ENCODE measurements around the gene SLC30A2. TPM values are rescaled to one million over a fixed set of nuclear protein-coding genes. Genes with fewer than 3 reads are reported as not detected.
A peak's percentile ranks its signal among the peaks of the same experiment; 100 is the strongest.

The SLC30A2 gene
- total and polyA plus RNA-seq, 2 experiments from 2014 or later: 0.07 TPM; not detected in 1

DNA sequence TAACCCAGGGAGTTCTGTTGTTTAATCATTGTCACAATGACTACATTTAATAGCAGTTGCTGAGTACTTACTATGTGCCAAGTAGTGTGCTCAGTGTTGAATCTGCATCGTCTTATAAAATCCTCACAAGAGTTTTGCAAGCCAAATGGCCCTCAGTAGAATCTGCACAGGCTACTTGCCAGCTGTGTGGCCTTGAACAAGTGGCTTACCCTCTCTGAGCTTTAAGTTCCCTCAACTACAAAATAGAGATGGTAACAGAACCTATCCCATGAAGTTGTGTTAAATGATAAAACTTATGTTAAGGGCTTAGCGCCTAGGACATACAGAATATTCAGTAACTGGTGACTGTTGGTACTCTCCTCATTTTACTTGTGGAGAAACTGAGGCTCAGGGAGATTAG, 9.1 kb upstream of the SLC30A2 start:
- peaks cover 10% of the 10 kb centered on the region; the same call in 1 of the 2 replicates for H3K27me3 ChIP-seq (ENCODE audit: insufficient read depth)

DNA sequence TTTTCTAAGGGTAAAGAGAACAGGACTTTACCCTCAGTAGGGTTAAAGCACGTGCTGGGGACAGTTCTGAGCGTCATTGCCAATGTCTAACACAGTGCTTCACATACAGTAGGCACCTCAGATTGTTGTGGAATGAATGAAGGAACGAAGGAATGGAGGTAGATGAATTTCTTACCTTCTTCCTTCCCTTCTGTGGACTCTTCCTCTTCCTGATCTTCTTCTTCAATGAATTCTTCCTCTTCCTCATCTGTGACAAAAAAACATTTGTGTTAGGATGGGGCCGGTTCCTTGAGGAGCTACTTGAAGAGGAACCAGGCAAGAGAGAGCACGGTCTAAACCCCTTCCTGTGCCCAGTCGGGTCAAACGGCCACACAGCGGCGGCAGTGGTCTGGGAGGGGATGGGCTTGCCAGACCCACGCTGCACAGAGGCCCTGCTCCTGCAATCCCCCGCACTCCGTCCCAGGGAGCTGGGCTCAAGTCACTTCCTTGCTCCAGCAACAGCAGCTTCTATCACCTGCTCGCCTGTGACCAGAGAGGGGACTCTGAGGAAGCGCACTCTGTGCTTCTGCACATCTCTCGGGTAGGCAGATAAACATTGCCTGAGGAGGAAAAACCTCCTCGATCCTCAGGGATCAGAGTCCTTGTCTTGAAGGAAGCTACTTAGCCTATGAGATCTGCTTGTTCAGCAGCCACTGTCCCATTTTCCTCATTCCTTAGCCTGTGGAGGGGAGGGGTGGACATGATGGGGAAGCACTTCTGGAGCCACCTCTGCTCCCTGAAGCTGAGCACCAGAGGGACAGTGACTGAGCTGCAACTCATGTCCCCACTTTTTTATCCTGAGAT, 8.0 kb upstream of the SLC30A2 start:
- H3K27me3 Mint-ChIP-seq (ENCODE audit: insufficient read depth, low read depth, poor library complexity): peaks cover 6% of the 10 kb centered on the region
- Histone ChIP-seq H3K36me3 (ENCODE audit: insufficient read depth) (no peaks in the 10 kb centered on the region), H3F3A (replicated peaks; ENCODE audit: low read depth) (no peaks in the 10 kb centered on the region), H3K4me3 (no peak overlapping the region), H3K79me2 (replicated peaks; ENCODE audit: insufficient read depth) (no peaks in the 10 kb centered on the region), H3K4me2 (no peak overlapping the region), H3K27me3 (ENCODE audit: insufficient read depth) (peaks cover 19% of the 10 kb centered on the region), H3K4me1 (ENCODE audit: insufficient read depth) (no peaks in the 10 kb centered on the region), H4K20me1 (replicated peaks; ENCODE audit: insufficient read depth) (no peaks in the 10 kb centered on the region), H3K9me2 (ENCODE audit: insufficient read depth) (no peaks in the 10 kb centered on the region), H3K27ac (ENCODE audit: low read depth) (no peak overlapping the region), H2AFZ (peak overlapping the region; percentile 63; the same call in 1 of the 2 replicates)
- peak; percentile 85 for ATAC-seq
- H3K27ac Mint-ChIP-seq: no peak overlapping the region
- no peak overlapping the region for H3K4me3 Mint-ChIP-seq
- H3K36me3 Mint-ChIP-seq (ENCODE audit: low read depth): no peaks in the 10 kb centered on the region
- peaks cover 2% of the 10 kb centered on the region; the same call in 1 of the 3 replicates for H3K4me1 Mint-ChIP-seq
- TF ChIP-seq, protein P1, sequence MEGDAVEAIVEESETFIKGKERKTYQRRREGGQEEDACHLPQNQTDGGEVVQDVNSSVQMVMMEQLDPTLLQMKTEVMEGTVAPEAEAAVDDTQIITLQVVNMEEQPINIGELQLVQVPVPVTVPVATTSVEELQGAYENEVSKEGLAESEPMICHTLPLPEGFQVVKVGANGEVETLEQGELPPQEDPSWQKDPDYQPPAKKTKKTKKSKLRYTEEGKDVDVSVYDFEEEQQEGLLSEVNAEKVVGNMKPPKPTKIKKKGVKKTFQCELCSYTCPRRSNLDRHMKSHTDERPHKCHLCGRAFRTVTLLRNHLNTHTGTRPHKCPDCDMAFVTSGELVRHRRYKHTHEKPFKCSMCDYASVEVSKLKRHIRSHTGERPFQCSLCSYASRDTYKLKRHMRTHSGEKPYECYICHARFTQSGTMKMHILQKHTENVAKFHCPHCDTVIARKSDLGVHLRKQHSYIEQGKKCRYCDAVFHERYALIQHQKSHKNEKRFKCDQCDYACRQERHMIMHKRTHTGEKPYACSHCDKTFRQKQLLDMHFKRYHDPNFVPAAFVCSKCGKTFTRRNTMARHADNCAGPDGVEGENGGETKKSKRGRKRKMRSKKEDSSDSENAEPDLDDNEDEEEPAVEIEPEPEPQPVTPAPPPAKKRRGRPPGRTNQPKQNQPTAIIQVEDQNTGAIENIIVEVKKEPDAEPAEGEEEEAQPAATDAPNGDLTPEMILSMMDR (conservative IDR thresholded peaks at IDR 0.05; ENCODE audit: low read depth in 2 of 2): peak in 1 of 2 experiments; percentile 34; a peak in 1 of 4 replicates
- TF ChIP-seq NANOG (IDR thresholded peaks at IDR 0.05; ENCODE audit: borderline replicate concordance): no peak
- DNase-seq (ENCODE audit: low spot score): peak; percentile 32
- no peaks in the 10 kb centered on the region for H3K9me3 Mint-ChIP-seq

More for the DNA sequence above, 9.1 kb upstream of the SLC30A2 start:
- H3K79me2 ChIP-seq (replicated peaks; ENCODE audit: insufficient read depth): no peaks in the 10 kb centered on the region
- H4K20me1 ChIP-seq (replicated peaks; ENCODE audit: insufficient read depth): no peaks in the 10 kb centered on the region
- peaks cover 9% of the 10 kb centered on the region for H3K27me3 Mint-ChIP-seq (ENCODE audit: insufficient read depth, low read depth, poor library complexity)
- H3K4me1 Mint-ChIP-seq: peaks cover 2% of the 10 kb centered on the region; the same call in 1 of the 3 replicates
- TF ChIP-seq ZNF331 (CRISPR knock-in tag; IDR thresholded peaks at IDR 0.05; ENCODE audit: low read depth) (no peak), STAT1 (IDR thresholded peaks at IDR 0.05; ENCODE audit: unreplicated experiment) (no peak), CREB1 (CRISPR knock-in tag; IDR thresholded peaks at IDR 0.05; ENCODE audit: low read depth) (no peak)
- H2AFZ ChIP-seq: no peak overlapping the region
- H3K4me3 Mint-ChIP-seq: no peak overlapping the region
- no peak overlapping the region for H3K4me2 ChIP-seq
- H3K9me2 ChIP-seq (ENCODE audit: insufficient read depth): no peaks in the 10 kb centered on the region
- H3K9me3 Mint-ChIP-seq: no peaks in the 10 kb centered on the region
- no peaks in the 10 kb centered on the region for H3K4me1 ChIP-seq (ENCODE audit: insufficient read depth)
- DNase-seq (ENCODE audit: low spot score): no peak
- no peaks in the 10 kb centered on the region for H3F3A ChIP-seq (replicated peaks; ENCODE audit: low read depth)
- H3K4me3 ChIP-seq: no peak overlapping the region
- H3K36me3 ChIP-seq (ENCODE audit: insufficient read depth): no peaks in the 10 kb centered on the region
- H3K36me3 Mint-ChIP-seq (ENCODE audit: low read depth): no peaks in the 10 kb centered on the region
- ATAC-seq: no peak
- H3K27ac Mint-ChIP-seq: no peak overlapping the region
- H3K27ac ChIP-seq (ENCODE audit: low read depth): no peak overlapping the region

DNA sequence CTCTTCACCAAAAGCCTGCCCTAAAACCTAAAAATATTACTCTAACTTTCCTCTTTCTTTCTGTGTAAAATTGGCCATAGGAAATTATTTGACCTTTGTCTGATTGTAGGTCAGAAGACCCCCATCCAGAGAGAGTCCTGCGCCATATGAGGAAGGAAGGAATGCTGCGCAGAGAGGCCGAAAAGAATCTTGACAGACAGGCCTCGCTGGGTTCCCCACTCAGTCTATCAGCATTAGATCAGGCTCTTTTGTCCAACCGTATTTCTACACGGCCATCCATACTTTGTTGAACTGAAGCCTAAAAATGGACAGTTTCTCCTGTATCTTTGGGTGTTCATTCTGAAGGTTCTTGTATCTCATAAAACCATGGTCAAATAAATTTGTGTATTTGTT, 4.3 kb upstream of the SLC30A2 start:
- Histone ChIP-seq H4K20me1 (replicated peaks; ENCODE audit: insufficient read depth) (0 out of 2 replicates have a peak, but pooled peaks cover 4% of the 10 kb centered on the region), H3K4me2 (no peak overlapping the region), H3K79me2 (replicated peaks; ENCODE audit: insufficient read depth) (no peaks in the 10 kb centered on the region), H3K9me2 (ENCODE audit: insufficient read depth) (no peaks in the 10 kb centered on the region), H2AFZ (no peak overlapping the region), H3K27me3 (ENCODE audit: insufficient read depth) (peaks cover 56% of the 10 kb centered on the region), H3F3A (replicated peaks; ENCODE audit: low read depth) (no peaks in the 10 kb centered on the region), H3K4me3 (no peak overlapping the region), H3K4me1 (ENCODE audit: insufficient read depth) (no peaks in the 10 kb centered on the region), H3K36me3 (ENCODE audit: insufficient read depth) (no peaks in the 10 kb centered on the region), H3K27ac (ENCODE audit: low read depth) (no peak overlapping the region)
- H3K27ac Mint-ChIP-seq: no peak overlapping the region
- H3K27me3 Mint-ChIP-seq (ENCODE audit: insufficient read depth, low read depth, poor library complexity): peaks cover 24% of the 10 kb centered on the region
- ATAC-seq (no peak), DNase-seq (ENCODE audit: low spot score) (no peak)
- H3K4me1 Mint-ChIP-seq: peaks cover 2% of the 10 kb centered on the region; the same call in 2 of the 3 replicates
- no peaks in the 10 kb centered on the region for H3K9me3 Mint-ChIP-seq
- H3K4me3 Mint-ChIP-seq: no peak overlapping the region
- H3K36me3 Mint-ChIP-seq (ENCODE audit: low read depth): no peaks in the 10 kb centered on the region
- TF ChIP-seq, protein P2, sequence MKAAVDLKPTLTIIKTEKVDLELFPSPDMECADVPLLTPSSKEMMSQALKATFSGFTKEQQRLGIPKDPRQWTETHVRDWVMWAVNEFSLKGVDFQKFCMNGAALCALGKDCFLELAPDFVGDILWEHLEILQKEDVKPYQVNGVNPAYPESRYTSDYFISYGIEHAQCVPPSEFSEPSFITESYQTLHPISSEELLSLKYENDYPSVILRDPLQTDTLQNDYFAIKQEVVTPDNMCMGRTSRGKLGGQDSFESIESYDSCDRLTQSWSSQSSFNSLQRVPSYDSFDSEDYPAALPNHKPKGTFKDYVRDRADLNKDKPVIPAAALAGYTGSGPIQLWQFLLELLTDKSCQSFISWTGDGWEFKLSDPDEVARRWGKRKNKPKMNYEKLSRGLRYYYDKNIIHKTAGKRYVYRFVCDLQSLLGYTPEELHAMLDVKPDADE (IDR thresholded peaks at IDR 0.05): no peak
- TF ChIP-seq EZH2 (IDR thresholded peaks at IDR 0.05; ENCODE audit: low read depth, unreplicated experiment) (no peak), ZNF114 (CRISPR knock-in tag; IDR thresholded peaks at IDR 0.05) (no peak), ZNF331 (CRISPR knock-in tag; IDR thresholded peaks at IDR 0.05; ENCODE audit: low read depth) (no peak)
- TF ChIP-seq, protein P3, sequence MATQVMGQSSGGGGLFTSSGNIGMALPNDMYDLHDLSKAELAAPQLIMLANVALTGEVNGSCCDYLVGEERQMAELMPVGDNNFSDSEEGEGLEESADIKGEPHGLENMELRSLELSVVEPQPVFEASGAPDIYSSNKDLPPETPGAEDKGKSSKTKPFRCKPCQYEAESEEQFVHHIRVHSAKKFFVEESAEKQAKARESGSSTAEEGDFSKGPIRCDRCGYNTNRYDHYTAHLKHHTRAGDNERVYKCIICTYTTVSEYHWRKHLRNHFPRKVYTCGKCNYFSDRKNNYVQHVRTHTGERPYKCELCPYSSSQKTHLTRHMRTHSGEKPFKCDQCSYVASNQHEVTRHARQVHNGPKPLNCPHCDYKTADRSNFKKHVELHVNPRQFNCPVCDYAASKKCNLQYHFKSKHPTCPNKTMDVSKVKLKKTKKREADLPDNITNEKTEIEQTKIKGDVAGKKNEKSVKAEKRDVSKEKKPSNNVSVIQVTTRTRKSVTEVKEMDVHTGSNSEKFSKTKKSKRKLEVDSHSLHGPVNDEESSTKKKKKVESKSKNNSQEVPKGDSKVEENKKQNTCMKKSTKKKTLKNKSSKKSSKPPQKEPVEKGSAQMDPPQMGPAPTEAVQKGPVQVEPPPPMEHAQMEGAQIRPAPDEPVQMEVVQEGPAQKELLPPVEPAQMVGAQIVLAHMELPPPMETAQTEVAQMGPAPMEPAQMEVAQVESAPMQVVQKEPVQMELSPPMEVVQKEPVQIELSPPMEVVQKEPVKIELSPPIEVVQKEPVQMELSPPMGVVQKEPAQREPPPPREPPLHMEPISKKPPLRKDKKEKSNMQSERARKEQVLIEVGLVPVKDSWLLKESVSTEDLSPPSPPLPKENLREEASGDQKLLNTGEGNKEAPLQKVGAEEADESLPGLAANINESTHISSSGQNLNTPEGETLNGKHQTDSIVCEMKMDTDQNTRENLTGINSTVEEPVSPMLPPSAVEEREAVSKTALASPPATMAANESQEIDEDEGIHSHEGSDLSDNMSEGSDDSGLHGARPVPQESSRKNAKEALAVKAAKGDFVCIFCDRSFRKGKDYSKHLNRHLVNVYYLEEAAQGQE (IDR thresholded peaks at IDR 0.05; ENCODE audit: unreplicated experiment): no peak
